ENCODE results near the gene SLC22A12.
A peak's percentile ranks its signal among the peaks of the same experiment; 100 is the strongest.

Gene SLC22A12

DNA sequence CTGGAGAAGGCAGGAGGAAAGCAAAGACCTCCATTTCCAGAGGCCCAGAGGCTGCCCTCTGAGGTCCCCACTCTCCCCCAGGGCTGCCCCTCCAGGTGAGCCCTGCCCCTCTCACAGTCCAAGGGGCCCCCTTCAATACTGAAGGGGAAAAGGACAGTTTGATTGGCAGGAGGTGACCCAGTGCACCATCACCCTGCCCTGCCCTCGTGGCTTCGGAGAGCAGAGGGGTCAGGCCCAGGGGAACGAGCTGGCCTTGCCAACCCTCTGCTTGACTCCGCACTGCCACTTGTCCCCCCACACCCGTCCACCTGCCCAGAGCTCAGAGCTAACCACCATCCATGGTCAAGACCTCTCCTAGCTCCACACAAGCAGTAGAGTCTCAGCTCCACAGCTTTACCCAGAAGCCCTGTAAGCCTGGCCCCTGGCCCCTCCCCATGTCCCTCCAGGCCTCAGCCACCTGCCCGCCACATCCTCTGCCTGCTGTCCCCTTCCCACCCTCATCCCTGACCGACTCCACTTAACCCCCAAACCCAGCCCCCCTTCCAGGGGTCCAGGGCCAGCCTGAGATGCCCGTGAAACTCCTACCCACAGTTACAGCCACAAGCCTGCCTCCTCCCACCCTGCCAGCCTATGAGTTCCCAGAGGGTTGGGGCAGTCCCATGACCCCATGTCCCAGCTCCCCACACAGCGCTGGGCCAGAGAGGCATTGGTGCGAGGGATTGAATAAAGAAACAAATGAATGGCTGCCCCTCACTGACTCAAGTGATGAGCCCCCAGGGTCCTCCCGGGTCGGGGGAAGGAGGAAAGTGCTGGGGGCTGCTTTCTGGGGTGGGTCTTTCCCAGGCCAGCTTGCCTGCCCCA lies 10.8 kb downstream of the SLC22A12 start:
- Histone ChIP-seq H3K27ac (ENCODE audit: low read length) (no peak overlapping the region), H3K36me3 (ENCODE audit: control insufficient read depth in 1 of 2, insufficient read depth in 2 of 2, low read length in 2 of 2) (no peaks in the 10 kb centered on the region), H3K27me3 (ENCODE audit: low read depth, low read length) (no peaks in the 10 kb centered on the region), H3K4me1 (ENCODE audit: control insufficient read depth in 1 of 2, insufficient read depth in 2 of 2, low read length in 2 of 2) (no peaks in the 10 kb centered on the region), H3K4me3 (ENCODE audit: low read depth in 1 of 2, low read length in 2 of 2) (no peak overlapping the region), H3K9me3 (ENCODE audit: control insufficient read depth in 1 of 2, low read length in 2 of 2) (no peaks in the 10 kb centered on the region)

DNA sequence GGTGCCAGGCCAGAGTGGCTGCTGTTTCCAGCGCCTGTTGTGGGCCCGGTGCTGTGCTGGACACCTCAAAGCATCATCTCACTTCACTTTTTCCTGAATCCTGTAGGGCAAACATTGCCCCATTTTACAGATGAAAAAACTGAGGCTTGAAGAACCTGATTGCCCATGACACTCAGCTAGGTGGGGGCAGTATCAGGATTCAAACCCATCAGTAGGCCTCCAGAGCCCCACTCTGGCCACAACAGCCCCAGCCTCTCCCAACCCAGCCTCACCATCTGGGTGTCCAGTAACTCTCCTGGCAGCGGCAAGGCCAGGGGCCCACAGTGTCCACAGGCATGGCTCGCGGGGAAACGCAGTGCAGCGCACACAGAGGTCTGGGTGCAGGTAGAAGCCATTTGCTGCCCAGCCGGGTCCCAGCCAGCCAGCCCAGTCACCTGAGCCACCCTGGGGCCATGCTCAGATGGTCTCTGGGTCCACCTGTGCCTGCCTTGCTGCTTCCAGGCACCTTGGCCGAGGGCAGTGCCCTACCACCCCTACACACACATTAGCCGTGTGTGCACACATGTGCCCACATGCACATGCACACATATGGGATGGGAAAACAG lies 11.5 kb downstream of the SLC22A12 start:
- Histone ChIP-seq H3K4me3 (ENCODE audit: low read depth in 1 of 2, low read length in 2 of 2) (no peak overlapping the region), H3K27ac (ENCODE audit: low read length) (no peak overlapping the region), H3K4me1 (ENCODE audit: control insufficient read depth in 1 of 2, insufficient read depth in 2 of 2, low read length in 2 of 2) (no peaks in the 10 kb centered on the region), H3K36me3 (ENCODE audit: control insufficient read depth in 1 of 2, insufficient read depth in 2 of 2, low read length in 2 of 2) (no peaks in the 10 kb centered on the region), H3K9me3 (ENCODE audit: control insufficient read depth in 1 of 2, low read length in 2 of 2) (no peaks in the 10 kb centered on the region), H3K27me3 (ENCODE audit: low read depth, low read length) (no peaks in the 10 kb centered on the region)

DNA sequence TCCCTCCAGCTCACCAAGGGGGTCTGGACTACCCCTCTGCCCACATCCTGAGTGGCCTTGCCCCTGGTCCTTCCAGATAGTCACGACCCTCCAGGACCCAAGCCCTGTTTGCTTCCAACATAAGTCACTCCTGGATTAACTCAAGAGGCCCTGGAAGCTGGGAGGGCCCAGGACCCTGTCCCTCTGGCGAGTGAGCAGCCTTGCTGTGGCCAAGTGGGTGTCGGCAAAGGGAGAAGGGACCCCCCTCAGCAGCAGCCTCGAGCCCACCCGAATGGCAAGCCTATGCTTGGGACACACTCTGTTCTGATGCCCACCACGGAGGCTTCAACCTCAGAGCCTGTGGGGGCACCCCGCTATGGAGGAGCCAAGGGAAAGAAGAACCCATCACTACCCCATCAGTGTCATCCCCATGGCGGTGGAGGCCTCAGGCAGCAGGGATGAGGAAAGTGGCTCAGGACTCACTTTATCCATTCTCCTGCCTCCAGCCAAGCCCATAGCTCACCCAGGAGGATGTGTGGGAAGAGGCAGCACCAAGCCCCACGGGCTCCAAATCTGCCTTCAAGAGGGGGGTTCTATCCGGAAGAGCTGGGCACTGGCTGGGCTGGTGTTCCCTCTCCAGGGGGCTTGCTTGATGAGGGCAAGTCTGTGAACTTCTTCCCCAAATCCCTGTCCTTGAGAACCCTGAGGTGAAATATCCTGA lies 12.5 kb downstream of the SLC22A12 start:
- H3K27ac ChIP-seq (ENCODE audit: low read length), result no peak overlapping the region
- H3K9me3 ChIP-seq (ENCODE audit: control insufficient read depth in 1 of 2, low read length in 2 of 2), result no peaks in the 10 kb centered on the region
- H3K27me3 ChIP-seq (ENCODE audit: low read depth, low read length), result no peaks in the 10 kb centered on the region
- H3K4me1 ChIP-seq (ENCODE audit: control insufficient read depth in 1 of 2, insufficient read depth in 2 of 2, low read length in 2 of 2), result no peaks in the 10 kb centered on the region
- H3K36me3 ChIP-seq (ENCODE audit: control insufficient read depth in 1 of 2, insufficient read depth in 2 of 2, low read length in 2 of 2), result no peaks in the 10 kb centered on the region
- H3K4me3 ChIP-seq (ENCODE audit: low read depth in 1 of 2, low read length in 2 of 2), result no peak overlapping the region

DNA sequence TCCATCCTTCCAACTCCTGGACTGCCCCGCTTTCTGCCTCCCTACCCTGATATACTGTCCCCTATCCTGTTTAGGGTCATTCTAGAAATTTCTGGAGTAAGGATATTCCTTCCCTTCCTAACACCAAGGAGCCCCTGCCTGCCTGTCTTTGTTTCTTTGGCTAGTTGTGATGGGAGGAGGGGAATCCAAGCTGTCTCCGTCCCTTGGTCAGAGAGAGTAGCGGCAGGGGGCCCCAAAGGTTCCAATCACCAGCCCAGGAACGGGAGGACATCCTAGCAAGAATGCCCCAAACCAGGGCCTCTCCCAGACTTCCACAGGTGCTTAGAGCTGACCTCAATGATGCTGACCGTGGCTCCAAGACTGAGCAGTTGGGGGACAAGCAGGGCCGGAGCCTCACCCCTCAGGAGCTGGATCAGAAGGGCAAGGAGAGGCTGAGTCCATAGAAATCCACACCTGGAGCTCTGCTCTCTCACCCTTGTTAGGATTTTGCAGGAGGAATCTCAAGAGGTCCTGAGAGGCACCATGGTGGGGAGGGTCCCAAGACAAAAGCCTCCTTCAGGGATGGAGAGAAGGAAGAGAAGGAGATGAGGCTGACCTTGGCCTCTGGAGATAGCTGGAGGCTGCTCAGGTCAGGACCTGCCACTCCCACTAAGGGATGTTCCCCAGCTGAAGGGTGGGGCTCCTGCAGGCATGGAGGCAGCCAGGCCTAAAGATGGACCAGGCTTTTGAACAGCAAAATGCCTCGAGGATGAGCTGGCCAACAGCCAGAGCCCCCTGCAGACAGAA lies 13.6 kb downstream of the SLC22A12 start:
- Histone ChIP-seq H3K9me3 (ENCODE audit: control insufficient read depth in 1 of 2, low read length in 2 of 2) (no peaks in the 10 kb centered on the region), H3K4me1 (ENCODE audit: control insufficient read depth in 1 of 2, insufficient read depth in 2 of 2, low read length in 2 of 2) (no peaks in the 10 kb centered on the region), H3K4me3 (ENCODE audit: low read depth in 1 of 2, low read length in 2 of 2) (no peak overlapping the region), H3K36me3 (ENCODE audit: control insufficient read depth in 1 of 2, insufficient read depth in 2 of 2, low read length in 2 of 2) (no peaks in the 10 kb centered on the region), H3K27me3 (ENCODE audit: low read depth, low read length) (no peaks in the 10 kb centered on the region), H3K27ac (ENCODE audit: low read length) (no peak overlapping the region)

DNA sequence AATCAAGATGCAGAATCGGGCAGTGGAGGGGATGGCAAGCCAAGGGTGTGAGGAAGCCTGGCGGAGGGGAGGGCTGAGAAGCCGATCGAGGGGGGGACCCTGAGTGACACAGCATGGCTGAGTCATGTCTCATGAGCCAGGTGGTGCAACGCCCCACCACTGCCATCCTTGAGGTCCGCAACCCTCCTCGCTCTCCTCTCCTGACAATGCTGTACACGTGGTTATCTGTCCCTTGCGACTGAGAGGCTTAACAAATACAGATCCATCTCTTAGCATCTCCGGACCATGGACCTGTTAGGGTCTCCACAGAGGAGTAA lies 14.2 kb downstream of the SLC22A12 start:
- no peaks in the 10 kb centered on the region for H3K36me3 ChIP-seq (ENCODE audit: control insufficient read depth in 1 of 2, insufficient read depth in 2 of 2, low read length in 2 of 2)
- H3K4me3 ChIP-seq (ENCODE audit: low read depth in 1 of 2, low read length in 2 of 2), result no peak overlapping the region
- no peak overlapping the region for H3K27ac ChIP-seq (ENCODE audit: low read length)
- H3K9me3 ChIP-seq (ENCODE audit: control insufficient read depth in 1 of 2, low read length in 2 of 2), result no peaks in the 10 kb centered on the region
- H3K4me1 ChIP-seq (ENCODE audit: control insufficient read depth in 1 of 2, insufficient read depth in 2 of 2, low read length in 2 of 2), result no peaks in the 10 kb centered on the region
- H3K27me3 ChIP-seq (ENCODE audit: low read depth, low read length), result no peaks in the 10 kb centered on the region

DNA sequence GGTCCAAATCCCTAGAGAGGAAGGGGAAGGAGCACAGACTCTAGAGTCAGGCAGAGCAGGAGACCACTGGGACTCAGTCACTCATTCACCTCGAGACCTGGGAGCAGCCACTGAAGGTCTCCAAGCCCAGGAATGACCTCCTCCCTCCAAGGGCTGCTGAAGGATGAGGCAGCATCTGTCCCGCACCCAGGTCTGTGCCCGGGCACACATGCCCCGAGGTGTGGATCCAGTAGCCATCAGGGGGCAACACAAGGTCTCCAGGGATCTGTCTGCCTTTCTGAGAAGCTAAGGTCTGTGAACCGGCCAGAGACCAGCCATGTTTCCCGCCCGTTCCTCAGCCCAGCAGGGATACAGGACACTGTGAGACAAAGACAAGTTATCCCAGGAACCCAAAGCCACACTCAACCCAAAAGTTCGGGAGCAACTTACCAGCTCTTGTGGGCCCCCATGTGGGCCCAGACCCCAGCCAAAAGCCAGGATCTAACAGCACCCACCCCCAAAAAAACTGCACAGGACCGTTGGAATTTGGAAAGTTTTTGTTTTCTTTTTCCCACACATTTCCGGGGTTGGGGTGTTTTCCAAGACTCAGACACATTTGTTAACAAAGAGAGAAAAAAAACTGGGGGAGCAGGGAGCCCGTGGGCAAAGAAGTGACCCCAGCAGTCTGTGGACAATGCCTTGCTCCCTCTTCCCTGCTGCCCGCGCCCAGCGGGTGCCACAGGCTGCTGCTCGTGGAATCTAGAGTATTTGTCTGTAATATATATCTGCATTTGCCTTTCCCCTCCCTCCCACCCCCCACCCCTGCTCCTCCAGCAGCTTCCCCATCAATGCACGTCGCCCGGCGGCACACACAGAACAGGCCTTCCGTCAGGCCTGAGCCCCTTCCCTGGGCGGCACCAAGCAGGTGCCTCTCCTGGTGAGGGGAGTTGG lies 14.9 kb downstream of the SLC22A12 start:
- Histone ChIP-seq H3K9me3 (ENCODE audit: control insufficient read depth in 1 of 2, low read length in 2 of 2) (no peaks in the 10 kb centered on the region), H3K4me1 (ENCODE audit: control insufficient read depth in 1 of 2, insufficient read depth in 2 of 2, low read length in 2 of 2) (no peaks in the 10 kb centered on the region), H3K36me3 (ENCODE audit: control insufficient read depth in 1 of 2, insufficient read depth in 2 of 2, low read length in 2 of 2) (no peaks in the 10 kb centered on the region), H3K27me3 (ENCODE audit: low read depth, low read length) (no peaks in the 10 kb centered on the region), H3K27ac (ENCODE audit: low read length) (no peak overlapping the region), H3K4me3 (ENCODE audit: low read depth in 1 of 2, low read length in 2 of 2) (no peak overlapping the region)

DNA sequence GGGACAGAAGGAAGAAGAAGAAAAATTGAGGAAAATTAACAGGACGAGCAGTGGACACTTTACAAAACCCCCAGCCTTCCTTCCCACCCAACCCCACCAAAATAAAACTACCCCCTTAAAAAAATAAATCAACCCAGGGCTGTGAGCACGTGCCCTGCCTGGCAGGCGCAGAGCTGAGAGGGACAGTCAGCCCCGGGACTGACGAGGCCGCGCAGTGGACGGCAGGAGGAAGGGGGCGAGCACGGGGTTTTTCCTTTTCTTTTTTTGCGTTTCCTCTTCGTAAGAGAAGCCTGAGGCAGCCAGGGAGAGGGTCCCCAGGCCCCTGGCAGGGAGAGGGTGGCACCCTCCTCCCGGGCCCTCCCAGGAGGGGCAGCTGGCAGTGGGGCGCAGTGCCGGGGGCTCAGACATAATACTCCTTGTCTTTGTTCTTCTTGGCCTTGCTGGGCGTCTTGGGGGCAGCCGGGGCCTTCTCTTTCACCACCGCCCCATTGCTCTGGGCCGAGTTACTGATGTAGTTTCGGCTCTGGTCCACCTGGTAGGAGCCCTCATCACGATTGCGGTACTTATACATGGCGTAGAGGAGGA lies 15.9 kb downstream of the SLC22A12 start:
- Histone ChIP-seq H3K36me3 (ENCODE audit: control insufficient read depth in 1 of 2, insufficient read depth in 2 of 2, low read length in 2 of 2) (no peaks in the 10 kb centered on the region), H3K27ac (ENCODE audit: low read length) (no peak overlapping the region), H3K4me3 (ENCODE audit: low read depth in 1 of 2, low read length in 2 of 2) (no peak overlapping the region), H3K4me1 (ENCODE audit: control insufficient read depth in 1 of 2, insufficient read depth in 2 of 2, low read length in 2 of 2) (no peaks in the 10 kb centered on the region), H3K27me3 (ENCODE audit: low read depth, low read length) (no peaks in the 10 kb centered on the region), H3K9me3 (ENCODE audit: control insufficient read depth in 1 of 2, low read length in 2 of 2) (no peaks in the 10 kb centered on the region)

DNA sequence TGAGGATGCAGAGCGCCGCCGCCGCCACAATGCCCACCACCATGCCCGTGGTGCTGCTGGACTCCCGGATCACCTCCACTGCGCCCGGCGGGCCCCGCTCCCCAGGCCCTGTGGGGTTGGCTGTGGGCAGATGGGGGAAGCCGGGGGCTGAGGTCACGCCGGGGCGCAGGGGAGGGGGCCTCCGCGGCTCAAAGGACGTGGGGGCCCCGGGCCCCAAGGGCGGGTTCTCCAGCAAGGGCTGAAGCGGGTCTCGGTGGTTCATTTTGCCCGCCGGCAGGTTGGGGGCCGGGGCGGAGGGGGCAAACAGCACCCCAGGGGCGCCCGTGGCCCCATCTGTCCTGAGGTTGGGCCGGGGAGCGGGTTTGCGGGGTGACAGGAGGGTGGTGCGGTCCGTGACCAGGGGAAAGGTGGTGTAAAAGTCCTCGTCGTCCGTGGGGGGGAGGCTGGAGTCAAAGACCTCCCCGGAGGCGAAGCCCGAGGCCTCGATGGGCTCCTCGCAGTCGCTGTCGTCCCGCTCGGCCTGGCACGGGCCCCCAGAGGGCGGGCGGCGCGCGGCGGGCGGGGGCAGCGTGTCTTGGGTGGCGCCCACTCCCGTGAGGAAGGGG lies 16.5 kb downstream of the SLC22A12 start:
- Histone ChIP-seq H3K4me1 (ENCODE audit: control insufficient read depth in 1 of 2, insufficient read depth in 2 of 2, low read length in 2 of 2) (no peaks in the 10 kb centered on the region), H3K36me3 (ENCODE audit: control insufficient read depth in 1 of 2, insufficient read depth in 2 of 2, low read length in 2 of 2) (no peaks in the 10 kb centered on the region), H3K27ac (ENCODE audit: low read length) (no peak overlapping the region), H3K4me3 (ENCODE audit: low read depth in 1 of 2, low read length in 2 of 2) (peak overlapping the region in 1 of 2 donors; percentile 31), H3K27me3 (ENCODE audit: low read depth, low read length) (no peaks in the 10 kb centered on the region), H3K9me3 (ENCODE audit: control insufficient read depth in 1 of 2, low read length in 2 of 2) (no peaks in the 10 kb centered on the region)

DNA sequence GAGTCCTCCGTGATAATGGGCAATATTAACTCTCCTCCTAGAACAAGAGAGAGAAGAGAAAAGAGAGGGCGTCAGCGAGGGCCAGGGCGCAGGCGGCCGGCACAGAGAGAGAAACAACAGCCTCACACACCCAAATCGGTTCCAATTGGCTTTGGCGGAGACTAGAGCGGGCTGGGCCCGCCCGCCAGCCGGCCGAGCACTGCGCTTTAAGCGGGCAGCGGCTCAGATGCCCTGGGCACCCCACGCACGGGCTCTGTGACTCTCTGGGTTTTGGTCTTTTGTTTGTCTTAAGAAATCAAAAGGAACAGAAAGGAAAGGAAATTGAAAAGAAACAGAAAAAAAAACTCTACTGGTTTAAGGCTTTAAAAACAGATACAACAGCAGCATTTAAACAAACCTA lies 17.0 kb downstream of the SLC22A12 start:
- H3K27ac ChIP-seq (ENCODE audit: low read length), result no peak overlapping the region
- H3K36me3 ChIP-seq (ENCODE audit: control insufficient read depth in 1 of 2, insufficient read depth in 2 of 2, low read length in 2 of 2), result no peaks in the 10 kb centered on the region
- no peaks in the 10 kb centered on the region for H3K4me1 ChIP-seq (ENCODE audit: control insufficient read depth in 1 of 2, insufficient read depth in 2 of 2, low read length in 2 of 2)
- peak overlapping the region in 1 of 2 donors; percentile 31 for H3K4me3 ChIP-seq (ENCODE audit: low read depth in 1 of 2, low read length in 2 of 2)
- H3K27me3 ChIP-seq (ENCODE audit: low read depth, low read length), result no peaks in the 10 kb centered on the region
- H3K9me3 ChIP-seq (ENCODE audit: control insufficient read depth in 1 of 2, low read length in 2 of 2), result no peaks in the 10 kb centered on the region

DNA sequence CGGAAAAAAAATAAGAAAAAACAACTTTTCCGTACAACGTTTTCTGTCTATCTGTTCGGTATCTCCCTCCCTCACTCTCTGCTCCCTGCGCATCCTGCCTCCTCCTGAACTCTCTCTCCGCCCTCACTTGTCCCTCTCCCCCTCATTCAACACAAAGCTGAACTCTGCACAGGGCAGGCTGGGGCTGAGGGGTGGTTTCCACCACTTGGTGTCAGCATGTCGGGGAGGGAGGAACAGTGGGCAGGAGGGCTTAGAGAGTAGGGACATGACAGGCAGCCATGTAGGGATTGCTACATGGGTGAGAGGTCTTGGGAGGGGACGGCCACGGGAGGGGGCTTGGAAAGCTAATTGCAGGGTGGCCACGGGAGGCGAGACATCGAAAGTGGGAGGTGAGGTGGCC lies 17.6 kb downstream of the SLC22A12 start:
- no peak overlapping the region for H3K4me3 ChIP-seq (ENCODE audit: low read depth in 1 of 2, low read length in 2 of 2)
- no peaks in the 10 kb centered on the region for H3K27me3 ChIP-seq (ENCODE audit: low read depth, low read length)
- no peak overlapping the region for H3K27ac ChIP-seq (ENCODE audit: low read length)
- no peaks in the 10 kb centered on the region for H3K9me3 ChIP-seq (ENCODE audit: control insufficient read depth in 1 of 2, low read length in 2 of 2)
- no peaks in the 10 kb centered on the region for H3K4me1 ChIP-seq (ENCODE audit: control insufficient read depth in 1 of 2, insufficient read depth in 2 of 2, low read length in 2 of 2)
- H3K36me3 ChIP-seq (ENCODE audit: control insufficient read depth in 1 of 2, insufficient read depth in 2 of 2, low read length in 2 of 2), result no peaks in the 10 kb centered on the region
